Measurements from ENCODE around the gene RALY. TPM values are rescaled to one million over a fixed set of nuclear protein-coding genes. Genes with fewer than 3 reads are reported as not detected.

Gene RALY
- total RNA-seq, 2 experiments from 2014 or later = 136 to 163 TPM

DNA sequence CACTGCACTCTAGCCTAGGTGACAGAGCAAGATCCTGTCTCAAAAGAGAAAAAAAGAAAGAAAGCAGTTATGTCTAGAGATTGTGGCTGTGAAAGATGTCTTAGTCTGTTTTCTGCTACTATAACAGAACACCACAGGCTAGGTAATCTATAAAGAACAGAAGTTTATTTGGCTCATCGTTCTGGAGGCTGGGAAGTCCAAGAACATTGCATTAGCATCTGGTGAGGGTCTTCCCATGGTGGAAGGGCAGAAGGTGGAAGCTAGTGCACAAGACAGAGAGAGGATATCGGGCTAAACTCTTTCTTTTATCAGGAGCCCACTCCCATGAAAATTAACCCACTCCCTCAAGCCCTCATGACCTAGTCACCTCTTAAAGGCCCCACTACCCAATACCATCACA lies 16.2 kb upstream of the RALY start:
- Histone ChIP-seq H3K9me3 (ENCODE audit: low read length) (no peaks in the 10 kb centered on the region), H4K20me1 (ENCODE audit: insufficient read depth, low read length) (no peaks in the 10 kb centered on the region), H3K79me2 (ENCODE audit: insufficient read depth, low read depth, low read length) (no peaks in the 10 kb centered on the region), H3K4me1 (ENCODE audit: insufficient read depth, low read length, poor library complexity, severe bottlenecking) (no peaks in the 10 kb centered on the region), H3K4me3 (ENCODE audit: low read depth, low read length, poor library complexity, severe bottlenecking) (no peak overlapping the region), H3K9me2 (ENCODE audit: insufficient read depth, low read length) (no peaks in the 10 kb centered on the region), H3K4me2 (ENCODE audit: low read length) (no peak overlapping the region), H2AFZ (ENCODE audit: low read length) (no peak overlapping the region), H3K36me3 (ENCODE audit: insufficient read depth, low read length) (no peaks in the 10 kb centered on the region), H3K27ac (ENCODE audit: low read depth, low read length, poor library complexity, severe bottlenecking) (no peak overlapping the region)
- DNase-seq (ENCODE audit: low spot score) = no peak
- intact Hi-C loops (cut with micrococcal nuclease; ENCODE audit: unreplicated experiment) = no loop called here
- ChIA-PET CTCF (ENCODE audit: unreplicated experiment) (no interaction called here), POLR2A (no interaction called here)
- no TSS peak for BruUV-seq (replicated peaks)
- TF ChIP-seq, protein P1, sequence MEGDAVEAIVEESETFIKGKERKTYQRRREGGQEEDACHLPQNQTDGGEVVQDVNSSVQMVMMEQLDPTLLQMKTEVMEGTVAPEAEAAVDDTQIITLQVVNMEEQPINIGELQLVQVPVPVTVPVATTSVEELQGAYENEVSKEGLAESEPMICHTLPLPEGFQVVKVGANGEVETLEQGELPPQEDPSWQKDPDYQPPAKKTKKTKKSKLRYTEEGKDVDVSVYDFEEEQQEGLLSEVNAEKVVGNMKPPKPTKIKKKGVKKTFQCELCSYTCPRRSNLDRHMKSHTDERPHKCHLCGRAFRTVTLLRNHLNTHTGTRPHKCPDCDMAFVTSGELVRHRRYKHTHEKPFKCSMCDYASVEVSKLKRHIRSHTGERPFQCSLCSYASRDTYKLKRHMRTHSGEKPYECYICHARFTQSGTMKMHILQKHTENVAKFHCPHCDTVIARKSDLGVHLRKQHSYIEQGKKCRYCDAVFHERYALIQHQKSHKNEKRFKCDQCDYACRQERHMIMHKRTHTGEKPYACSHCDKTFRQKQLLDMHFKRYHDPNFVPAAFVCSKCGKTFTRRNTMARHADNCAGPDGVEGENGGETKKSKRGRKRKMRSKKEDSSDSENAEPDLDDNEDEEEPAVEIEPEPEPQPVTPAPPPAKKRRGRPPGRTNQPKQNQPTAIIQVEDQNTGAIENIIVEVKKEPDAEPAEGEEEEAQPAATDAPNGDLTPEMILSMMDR (conservative IDR thresholded peaks at IDR 0.05; ENCODE audit: low read length) = no peak
- TF ChIP-seq EZH2phosphoT487 (IDR thresholded peaks at IDR 0.05; ENCODE audit: borderline replicate concordance, low read depth, low read length) = no peak

DNA sequence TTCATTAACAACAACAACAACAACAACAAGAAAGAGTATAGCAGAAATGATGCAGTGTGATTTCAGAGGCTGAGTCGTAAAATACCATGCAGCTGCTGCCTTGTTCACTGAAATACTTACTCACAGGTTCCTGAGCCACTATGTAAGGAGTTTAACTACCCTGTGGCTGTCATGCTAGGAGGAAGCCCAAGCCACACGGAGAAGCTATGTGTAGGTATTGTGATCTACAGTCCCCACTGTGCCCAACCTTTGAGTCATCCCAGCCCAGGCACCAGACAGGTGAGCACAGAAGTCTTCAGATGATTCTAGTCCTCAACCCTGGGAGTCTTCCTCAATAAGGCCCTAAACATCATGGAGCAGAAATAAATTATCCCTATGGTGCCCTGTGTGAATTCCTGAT lies 14.6 kb upstream of the RALY start:
- Histone ChIP-seq H3K9me3 (ENCODE audit: low read length) (no peaks in the 10 kb centered on the region), H3K4me1 (ENCODE audit: insufficient read depth, low read length, poor library complexity, severe bottlenecking) (no peaks in the 10 kb centered on the region), H3K9me2 (ENCODE audit: insufficient read depth, low read length) (no peaks in the 10 kb centered on the region), H3K27ac (ENCODE audit: low read depth, low read length, poor library complexity, severe bottlenecking) (no peak overlapping the region), H3K36me3 (ENCODE audit: insufficient read depth, low read length) (no peaks in the 10 kb centered on the region), H3K4me2 (ENCODE audit: low read length) (no peak overlapping the region), H3K79me2 (ENCODE audit: insufficient read depth, low read depth, low read length) (no peaks in the 10 kb centered on the region), H2AFZ (ENCODE audit: low read length) (no peak overlapping the region), H3K4me3 (ENCODE audit: low read depth, low read length, poor library complexity, severe bottlenecking) (no peak overlapping the region), H4K20me1 (ENCODE audit: insufficient read depth, low read length) (no peaks in the 10 kb centered on the region)
- TF ChIP-seq EZH2phosphoT487 (IDR thresholded peaks at IDR 0.05; ENCODE audit: borderline replicate concordance, low read depth, low read length) = no peak
- TF ChIP-seq, protein P1 (conservative IDR thresholded peaks at IDR 0.05; ENCODE audit: low read length) = no peak
- intact Hi-C loops (cut with micrococcal nuclease; ENCODE audit: unreplicated experiment) = no loop called here
- BruUV-seq (replicated peaks) = no TSS peak
- ChIA-PET CTCF (ENCODE audit: unreplicated experiment) (no interaction called here), POLR2A (interaction anchor here (1.2 kb wide), 1 partner anchor 9 kb away, joined by 3 read pairs; no protein-coding TSS in a partner anchor)
- DNase-seq (ENCODE audit: low spot score) = no peak

DNA sequence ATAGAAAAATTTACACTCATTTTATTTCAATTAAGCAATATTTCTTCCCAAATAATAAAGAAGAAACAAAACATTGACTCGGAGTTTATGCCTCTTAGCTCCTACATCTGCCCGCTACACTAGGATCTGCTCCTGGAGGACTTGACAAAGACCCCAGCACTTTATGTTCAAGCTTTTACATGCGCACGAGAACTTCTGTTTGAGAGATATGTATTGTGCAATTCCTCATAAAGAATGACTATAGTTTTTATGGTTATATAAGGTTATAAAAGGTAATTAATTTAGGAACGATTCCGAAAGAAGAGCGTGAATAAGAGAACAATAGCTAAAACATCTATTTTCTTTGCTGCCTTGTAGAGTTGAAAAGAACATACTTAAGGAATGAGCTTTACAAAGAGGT lies 12.4 kb upstream of the RALY start:
- Histone ChIP-seq H3K9me3 (ENCODE audit: low read length) (no peaks in the 10 kb centered on the region), H3K4me1 (ENCODE audit: insufficient read depth, low read length, poor library complexity, severe bottlenecking) (no peaks in the 10 kb centered on the region), H3K36me3 (ENCODE audit: insufficient read depth, low read length) (no peaks in the 10 kb centered on the region), H3K27ac (ENCODE audit: low read depth, low read length, poor library complexity, severe bottlenecking) (no peak overlapping the region), H3K79me2 (ENCODE audit: insufficient read depth, low read depth, low read length) (no peaks in the 10 kb centered on the region), H3K4me2 (ENCODE audit: low read length) (no peak overlapping the region), H3K4me3 (ENCODE audit: low read depth, low read length, poor library complexity, severe bottlenecking) (no peak overlapping the region), H4K20me1 (ENCODE audit: insufficient read depth, low read length) (no peaks in the 10 kb centered on the region), H3K9me2 (ENCODE audit: insufficient read depth, low read length) (no peaks in the 10 kb centered on the region), H2AFZ (ENCODE audit: low read length) (no peak overlapping the region)
- BruUV-seq (replicated peaks) = no TSS peak
- DNase-seq (ENCODE audit: low spot score) = no peak
- intact Hi-C loops (cut with micrococcal nuclease; ENCODE audit: unreplicated experiment) = no loop called here
- TF ChIP-seq, protein P1 (conservative IDR thresholded peaks at IDR 0.05; ENCODE audit: low read length) = no peak
- no peak for TF ChIP-seq EZH2phosphoT487 (IDR thresholded peaks at IDR 0.05; ENCODE audit: borderline replicate concordance, low read depth, low read length)
- ChIA-PET CTCF (ENCODE audit: unreplicated experiment) (interaction anchor here (0.8 kb wide), 1 partner anchor 143 kb away, joined by 3 read pairs; no protein-coding TSS in a partner anchor), POLR2A (interaction anchor here (0.6 to 1.3 kb wide), 5 partner anchors 9 to 71 kb away, joined by 3 to 4 read pairs (median 3); no protein-coding TSS in a partner anchor)
